ENCODE data around the gene ALOX12.
A peak's percentile ranks its signal among the peaks of the same experiment; 100 is the strongest.

The ALOX12 gene

DNA sequence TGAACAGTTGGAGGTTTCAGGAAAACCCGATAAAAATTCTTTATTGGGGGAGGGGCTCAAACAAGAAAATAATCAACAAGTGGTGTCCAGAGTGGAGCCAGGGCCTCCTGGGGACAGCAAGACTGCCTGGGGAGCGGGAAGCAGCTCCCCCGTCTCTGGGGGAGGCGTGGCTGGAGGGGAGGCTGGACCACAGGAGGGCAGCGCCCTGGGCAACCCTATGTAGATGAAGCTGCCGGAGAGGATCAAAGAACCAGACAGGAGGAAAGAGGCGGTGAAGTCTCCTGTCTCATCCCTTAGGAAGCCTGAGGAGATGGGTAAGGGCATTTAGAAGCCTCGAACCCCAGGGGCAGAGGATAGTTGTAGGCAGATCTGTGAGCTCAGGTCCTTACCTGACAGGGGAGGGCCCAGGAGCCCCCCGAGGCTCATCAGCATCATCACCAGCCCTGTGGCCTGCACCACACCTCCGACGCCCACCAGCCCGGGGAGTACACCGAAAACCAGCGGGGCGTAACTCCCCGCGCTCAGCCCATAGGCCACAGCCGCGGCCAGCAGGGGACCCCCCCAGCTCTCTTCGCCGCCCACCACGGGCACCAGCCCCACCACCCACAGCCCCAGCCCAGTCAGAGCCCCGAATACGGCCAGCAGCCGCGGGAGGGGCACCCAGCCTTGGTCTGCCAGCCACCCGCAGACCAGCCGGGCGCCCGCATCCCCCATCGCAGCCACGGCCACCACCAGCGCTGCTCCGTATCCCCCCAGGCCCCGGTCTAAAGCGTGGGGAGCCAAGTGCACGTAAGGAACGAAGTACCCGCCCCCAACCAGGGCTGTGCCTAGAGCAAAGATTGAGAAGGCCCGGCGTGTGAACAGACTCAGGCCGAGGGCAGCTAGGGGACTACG, 46.0 kb downstream of the ALOX12 start:
- no peak overlapping the region for H2BK120ac ChIP-seq (ENCODE audit: low read depth, low read length)
- H3K79me1 ChIP-seq (ENCODE audit: low read depth, low read length) = peaks cover 3% of the 10 kb centered on the region
- H2BK15ac ChIP-seq (ENCODE audit: low read length) = peak overlapping the region; percentile 85
- peak overlapping the region; percentile 95 for H3K18ac ChIP-seq (ENCODE audit: low read length)
- H3K4ac ChIP-seq (ENCODE audit: low read length) = no peak overlapping the region
- peaks cover 15 to 26% of the 10 kb centered on the region in 2 donors for H3K4me1 ChIP-seq (ENCODE audit: control insufficient read depth in 2 of 2, insufficient read depth in 1 of 2, low read depth in 1 of 2, low read length in 2 of 2)
- DNase-seq (ENCODE audit: low spot score) = no peak
- no peak overlapping the region for H2BK5ac ChIP-seq (ENCODE audit: low read length)
- peak overlapping the region; percentile 65 for H4K8ac ChIP-seq (ENCODE audit: low read depth, low read length)
- no peak overlapping the region for H3K27ac ChIP-seq (replicated peaks; ENCODE audit: low read length)
- WGBS, 2 donors (ENCODE audit: extremely low coverage in 2 of 2, insufficient read length in 2 of 2, insufficient replicate concordance in 1 of 2) = no CpG with 5 or more reads among the region's 43 CpGs
- H2AFZ ChIP-seq (ENCODE audit: low read length) = no peak overlapping the region
- H2BK12ac ChIP-seq (ENCODE audit: low read length) = no peak overlapping the region
- peak overlapping the region; percentile 94 for H2AK5ac ChIP-seq (ENCODE audit: low read depth, low read length)
- H3K27me3 ChIP-seq (ENCODE audit: control insufficient read depth in 3 of 3, insufficient read depth in 3 of 3, low read depth in 1 of 3, low read length in 3 of 3) = peaks cover 0 to 48% (median 21%) of the 10 kb centered on the region in 3 experiments
- peak overlapping the region; percentile 33 for H3K4me2 ChIP-seq (ENCODE audit: insufficient read depth, low read length, poor library complexity, severe bottlenecking)
- H3K36me3 ChIP-seq (replicated peaks in 1 of 2; ENCODE audit: control insufficient read depth in 2 of 2, insufficient read depth in 2 of 2, low read length in 2 of 2) = no peaks in the 10 kb centered on the region
- no peak overlapping the region for H3K9ac ChIP-seq (ENCODE audit: low read depth, low read length, poor library complexity)
- peak overlapping the region; percentile 95 for H3K23ac ChIP-seq (ENCODE audit: low read depth, low read length, poor library complexity)
- H3K9me3 ChIP-seq (replicated peaks in 1 of 2; ENCODE audit: control insufficient read depth in 2 of 2, insufficient read depth in 1 of 2, low read depth in 1 of 2, low read length in 2 of 2) = peaks cover 0 to 7% of the 10 kb centered on the region in 2 donors
- peak overlapping the region; percentile 71 for H3K14ac ChIP-seq (ENCODE audit: low read length)
- no peak overlapping the region for H4K91ac ChIP-seq (ENCODE audit: low read depth, low read length, poor library complexity)
- H3K4me3 ChIP-seq (ENCODE audit: low read length in 2 of 2) = no peak overlapping the region

GRCh38 chr17:7042501-7043181, 46.8 kb downstream of the ALOX12 start:
- no peak overlapping the region for H3K27ac ChIP-seq (replicated peaks; ENCODE audit: low read length)
- peak overlapping the region; percentile 65 for H4K8ac ChIP-seq (ENCODE audit: low read depth, low read length)
- peaks cover 15 to 27% of the 10 kb centered on the region in 2 donors for H3K4me1 ChIP-seq (ENCODE audit: control insufficient read depth in 2 of 2, insufficient read depth in 1 of 2, low read depth in 1 of 2, low read length in 2 of 2)
- no peak for DNase-seq (ENCODE audit: low spot score)
- peak overlapping the region; percentile 95 for H3K18ac ChIP-seq (ENCODE audit: low read length)
- H3K4ac ChIP-seq (ENCODE audit: low read length) = no peak overlapping the region
- H3K4me3 ChIP-seq (ENCODE audit: low read length in 2 of 2) = no peak overlapping the region
- H3K9ac ChIP-seq (ENCODE audit: low read depth, low read length, poor library complexity) = peak overlapping the region; percentile 21
- peaks cover 3% of the 10 kb centered on the region for H3K79me1 ChIP-seq (ENCODE audit: low read depth, low read length)
- peak overlapping the region; percentile 71 for H3K14ac ChIP-seq (ENCODE audit: low read length)
- H2BK12ac ChIP-seq (ENCODE audit: low read length) = peak overlapping the region; percentile 30
- H3K36me3 ChIP-seq (replicated peaks in 1 of 2; ENCODE audit: control insufficient read depth in 2 of 2, insufficient read depth in 2 of 2, low read length in 2 of 2) = no peaks in the 10 kb centered on the region
- peak overlapping the region; percentile 83 for H3K4me2 ChIP-seq (ENCODE audit: insufficient read depth, low read length, poor library complexity, severe bottlenecking)
- peak overlapping the region; percentile 76 for H2AFZ ChIP-seq (ENCODE audit: low read length)
- WGBS, 2 donors (ENCODE audit: extremely low coverage in 2 of 2, insufficient read length in 2 of 2, insufficient replicate concordance in 1 of 2) = no CpG with 5 or more reads among the region's 53 CpGs
- H2BK5ac ChIP-seq (ENCODE audit: low read length) = peak overlapping the region; percentile 39
- peaks cover 0 to 48% (median 21%) of the 10 kb centered on the region in 3 experiments for H3K27me3 ChIP-seq (ENCODE audit: control insufficient read depth in 3 of 3, insufficient read depth in 3 of 3, low read depth in 1 of 3, low read length in 3 of 3)
- peak overlapping the region; percentile 85 for H2BK15ac ChIP-seq (ENCODE audit: low read length)
- no peak overlapping the region for H2BK120ac ChIP-seq (ENCODE audit: low read depth, low read length)
- H4K91ac ChIP-seq (ENCODE audit: low read depth, low read length, poor library complexity) = no peak overlapping the region
- H3K9me3 ChIP-seq (replicated peaks in 1 of 2; ENCODE audit: control insufficient read depth in 2 of 2, insufficient read depth in 1 of 2, low read depth in 1 of 2, low read length in 2 of 2) = peaks cover 0 to 7% of the 10 kb centered on the region in 2 donors
- H2AK5ac ChIP-seq (ENCODE audit: low read depth, low read length) = peak overlapping the region; percentile 96
- H3K23ac ChIP-seq (ENCODE audit: low read depth, low read length, poor library complexity) = peak overlapping the region; percentile 97

DNA sequence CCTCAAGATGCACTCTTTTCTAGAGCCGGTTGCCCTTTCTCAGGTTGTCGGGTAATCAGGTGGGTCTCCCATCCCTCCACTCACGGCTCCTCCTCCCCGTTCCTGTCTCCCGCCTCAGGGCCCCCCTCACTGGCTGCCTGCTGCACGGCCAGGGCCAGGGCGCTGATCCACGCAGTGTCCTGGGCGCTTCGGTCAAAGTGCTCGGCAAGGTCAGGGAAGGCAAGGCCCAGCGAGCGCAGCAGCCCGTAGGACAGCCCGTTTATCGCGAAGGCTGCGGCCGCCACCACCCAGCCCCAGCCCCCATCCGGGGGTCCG, 47.3 kb downstream of the ALOX12 start:
- H2BK12ac ChIP-seq (ENCODE audit: low read length) = no peak overlapping the region
- H3K14ac ChIP-seq (ENCODE audit: low read length) = peak overlapping the region; percentile 63
- H3K23ac ChIP-seq (ENCODE audit: low read depth, low read length, poor library complexity) = peak overlapping the region; percentile 97
- peaks cover 13 to 27% of the 10 kb centered on the region in 2 donors for H3K4me1 ChIP-seq (ENCODE audit: control insufficient read depth in 2 of 2, insufficient read depth in 1 of 2, low read depth in 1 of 2, low read length in 2 of 2)
- peak overlapping the region in 1 of 2 donors; percentile 71 for H3K4me3 ChIP-seq (ENCODE audit: low read length in 2 of 2)
- whole genome bisulfite sequencing, 2 donors (ENCODE audit: extremely low coverage in 2 of 2, insufficient read length in 2 of 2, insufficient replicate concordance in 1 of 2) = no CpG with 5 or more reads among the region's 21 CpGs
- peak overlapping the region; percentile 96 for H2AK5ac ChIP-seq (ENCODE audit: low read depth, low read length)
- no peaks in the 10 kb centered on the region for H3K36me3 ChIP-seq (replicated peaks in 1 of 2; ENCODE audit: control insufficient read depth in 2 of 2, insufficient read depth in 2 of 2, low read length in 2 of 2)
- H3K4me2 ChIP-seq (ENCODE audit: insufficient read depth, low read length, poor library complexity, severe bottlenecking) = peak overlapping the region; percentile 83
- H2BK5ac ChIP-seq (ENCODE audit: low read length) = no peak overlapping the region
- H3K79me1 ChIP-seq (ENCODE audit: low read depth, low read length) = peaks cover 3% of the 10 kb centered on the region
- no peak for DNase-seq (ENCODE audit: low spot score)
- no peak overlapping the region for H4K91ac ChIP-seq (ENCODE audit: low read depth, low read length, poor library complexity)
- H3K9ac ChIP-seq (ENCODE audit: low read depth, low read length, poor library complexity) = peak overlapping the region; percentile 70
- peaks cover 0 to 48% (median 21%) of the 10 kb centered on the region in 3 experiments for H3K27me3 ChIP-seq (ENCODE audit: control insufficient read depth in 3 of 3, insufficient read depth in 3 of 3, low read depth in 1 of 3, low read length in 3 of 3)
- peak overlapping the region; percentile 76 for H2AFZ ChIP-seq (ENCODE audit: low read length)
- no peak overlapping the region for H2BK120ac ChIP-seq (ENCODE audit: low read depth, low read length)
- peaks cover 0 to 8% of the 10 kb centered on the region in 2 donors for H3K9me3 ChIP-seq (replicated peaks in 1 of 2; ENCODE audit: control insufficient read depth in 2 of 2, insufficient read depth in 1 of 2, low read depth in 1 of 2, low read length in 2 of 2)
- H3K18ac ChIP-seq (ENCODE audit: low read length) = peak overlapping the region; percentile 90
- no peak overlapping the region for H3K4ac ChIP-seq (ENCODE audit: low read length)
- H3K27ac ChIP-seq (replicated peaks; ENCODE audit: low read length) = no peak overlapping the region
- H4K8ac ChIP-seq (ENCODE audit: low read depth, low read length) = peak overlapping the region; percentile 86
- H2BK15ac ChIP-seq (ENCODE audit: low read length) = peak overlapping the region; percentile 75
